Hindlimb muscle (tissue), 1 donor: ENCODE results near the gene ANKS1B. TPM values are rescaled to one million over a fixed set of nuclear protein-coding genes. Genes with fewer than 3 reads are reported as not detected.

Experiments used
- DNase-seq: peaks from one replicate; pipeline ENCODE4 v3.0.0-alpha.2; 2013
- polyA plus RNA-seq: library from polyadenylated mRNA; unstranded; fragments of 120-200 nt; gene quantifications from one replicate; pipeline ENCODE4 v1.2.1, GENCODE V29; 2013; ENCODE audit not compliant: insufficient read length

The ANKS1B gene
- polyA plus RNA-seq, 1 donor = 2.2 TPM

DNA sequence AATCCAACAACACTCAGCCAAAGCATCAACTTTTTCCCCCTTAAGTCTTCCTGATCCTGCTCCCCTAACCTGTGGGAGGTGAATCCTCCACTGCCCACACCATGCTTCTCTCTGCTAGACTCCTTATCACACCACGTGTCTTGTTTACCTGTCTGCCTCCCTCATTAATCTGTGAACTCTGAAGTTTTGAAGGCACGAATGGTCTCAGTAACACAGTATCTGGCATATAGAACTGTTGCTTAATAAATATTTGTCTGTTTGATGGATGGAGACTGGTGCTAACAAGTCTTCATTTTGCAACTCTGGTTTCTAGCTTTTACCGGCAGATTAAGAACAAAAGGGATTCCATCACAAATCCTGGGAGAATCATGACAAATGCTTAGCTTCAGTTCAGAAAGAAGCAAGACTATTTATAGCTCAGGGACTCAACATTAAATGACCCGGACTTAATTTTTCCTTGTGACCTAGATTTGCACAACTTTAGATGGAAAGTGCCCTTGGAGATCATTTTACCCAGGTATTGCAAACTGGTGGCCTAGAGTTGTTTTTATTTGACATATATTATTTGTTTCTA, 1072.2 kb downstream of the ANKS1B start:
- DNase-seq = no peak

DNA sequence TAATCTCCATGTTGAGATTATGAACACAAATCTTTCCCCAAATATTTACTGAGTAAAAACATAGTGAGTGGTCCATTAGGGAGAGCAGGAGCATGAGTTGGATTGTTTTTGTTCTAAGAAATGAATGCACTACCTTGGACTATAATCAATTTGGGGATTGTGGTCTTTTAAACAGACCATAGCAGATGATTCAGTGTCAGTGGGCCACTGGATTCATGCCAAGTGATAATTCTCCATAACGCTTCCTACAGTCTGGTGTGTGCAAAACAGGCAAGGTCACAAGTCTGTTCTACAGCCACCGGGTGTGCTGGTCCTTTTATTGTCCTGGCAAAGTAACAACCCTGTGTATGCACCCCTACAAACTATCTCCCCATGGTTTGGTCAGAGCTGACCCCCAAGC, 1073.3 kb downstream of the ANKS1B start:
- DNase-seq = no peak

DNA sequence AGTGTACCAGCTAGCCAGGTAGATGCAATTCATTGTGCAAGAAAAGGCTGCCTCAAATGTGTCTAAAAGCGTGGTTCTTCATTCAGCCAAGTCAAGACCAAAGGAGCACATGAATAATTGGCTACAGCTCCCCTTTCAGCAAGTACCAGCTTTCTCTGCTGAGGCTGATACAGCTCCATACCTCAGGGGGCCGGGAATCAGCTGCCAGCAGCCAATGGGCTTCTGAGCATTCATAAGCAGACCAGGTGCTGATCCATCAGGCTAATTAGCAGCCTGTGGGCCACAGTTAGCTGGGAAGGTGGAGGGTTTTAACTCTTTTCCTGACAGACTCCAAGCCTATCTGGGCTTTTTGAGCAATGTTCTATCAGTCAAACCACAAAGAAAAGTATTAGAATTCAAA, 1075.0 kb downstream of the ANKS1B start:
- DNase-seq = no peak

DNA sequence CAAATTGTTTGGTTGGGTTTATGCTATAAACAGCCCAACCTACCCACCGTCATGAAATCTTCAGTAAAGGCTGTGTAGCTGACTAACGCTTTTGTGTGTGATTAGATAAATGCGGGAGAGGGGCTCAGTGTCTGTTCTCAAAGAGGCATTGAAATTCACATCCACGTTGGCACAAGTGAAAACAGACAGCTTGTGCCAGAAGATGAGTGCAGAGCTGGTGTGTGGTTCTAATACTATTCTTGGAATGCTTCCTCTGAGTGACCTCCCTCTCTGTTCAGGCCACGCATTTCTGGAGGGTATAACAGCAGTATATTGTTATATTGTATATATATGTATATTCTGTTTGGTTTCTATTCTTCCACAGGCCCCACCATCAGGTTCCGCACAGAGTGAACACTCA, 1075.9 kb downstream of the ANKS1B start:
- no peak for DNase-seq

DNA sequence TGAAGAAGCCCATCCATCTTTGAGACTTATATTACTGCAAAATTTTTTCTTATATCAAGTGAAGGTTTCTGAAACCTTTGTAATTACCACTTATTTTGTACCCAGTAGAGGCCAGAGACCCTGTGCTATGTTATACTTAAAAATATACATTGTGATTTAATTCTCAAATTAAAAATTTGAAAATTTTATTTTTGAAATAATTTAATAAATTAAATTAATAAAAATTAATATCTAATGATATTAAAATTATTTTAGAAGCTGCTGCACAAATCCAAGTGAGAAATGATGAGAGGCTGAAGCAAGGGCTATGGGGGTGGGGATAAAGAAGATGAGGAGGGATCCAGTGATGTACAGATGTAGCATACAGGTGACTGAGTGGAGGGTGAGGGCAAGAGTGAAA, 1080.9 kb downstream of the ANKS1B start:
- DNase-seq = no peak

DNA sequence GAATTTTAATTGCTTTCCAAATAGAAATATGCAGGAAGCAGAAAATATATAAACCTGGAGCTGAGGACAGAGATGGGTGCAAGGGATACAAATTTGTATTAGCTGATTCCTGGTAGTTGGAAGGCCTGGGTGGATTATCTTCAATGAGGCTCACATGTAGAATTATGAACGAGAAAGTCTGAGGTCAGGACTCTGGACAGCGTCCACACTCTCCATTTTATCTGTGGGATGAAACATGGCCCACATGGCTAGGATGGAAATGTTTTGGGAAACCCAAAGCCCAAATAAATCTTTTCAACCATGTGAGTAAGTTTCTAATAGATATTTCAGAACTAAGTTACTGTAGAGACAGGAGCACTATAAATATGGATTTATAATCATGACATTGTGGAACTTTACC, 1083.5 kb downstream of the ANKS1B start:
- DNase-seq = no peak

DNA sequence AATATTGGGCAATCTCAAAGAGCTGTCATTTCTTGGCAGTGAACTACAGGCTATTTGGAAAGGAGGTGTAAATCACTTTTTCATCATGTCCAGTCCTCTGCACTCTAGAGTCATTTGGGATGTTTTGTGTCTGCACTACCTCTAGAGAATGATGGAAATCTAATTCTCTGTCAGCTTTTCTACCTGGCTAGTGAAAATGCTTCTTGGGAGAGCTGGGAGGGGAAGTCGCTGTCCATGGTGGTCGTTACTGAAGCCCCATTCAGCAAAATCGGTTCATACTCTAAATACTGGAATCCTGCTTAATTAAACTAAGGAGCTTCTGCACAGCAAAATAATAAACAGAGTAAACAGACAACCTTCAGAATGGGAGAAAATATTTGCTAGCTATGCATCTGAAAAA, 1087.8 kb downstream of the ANKS1B start:
- peak; percentile 26 for DNase-seq

DNA sequence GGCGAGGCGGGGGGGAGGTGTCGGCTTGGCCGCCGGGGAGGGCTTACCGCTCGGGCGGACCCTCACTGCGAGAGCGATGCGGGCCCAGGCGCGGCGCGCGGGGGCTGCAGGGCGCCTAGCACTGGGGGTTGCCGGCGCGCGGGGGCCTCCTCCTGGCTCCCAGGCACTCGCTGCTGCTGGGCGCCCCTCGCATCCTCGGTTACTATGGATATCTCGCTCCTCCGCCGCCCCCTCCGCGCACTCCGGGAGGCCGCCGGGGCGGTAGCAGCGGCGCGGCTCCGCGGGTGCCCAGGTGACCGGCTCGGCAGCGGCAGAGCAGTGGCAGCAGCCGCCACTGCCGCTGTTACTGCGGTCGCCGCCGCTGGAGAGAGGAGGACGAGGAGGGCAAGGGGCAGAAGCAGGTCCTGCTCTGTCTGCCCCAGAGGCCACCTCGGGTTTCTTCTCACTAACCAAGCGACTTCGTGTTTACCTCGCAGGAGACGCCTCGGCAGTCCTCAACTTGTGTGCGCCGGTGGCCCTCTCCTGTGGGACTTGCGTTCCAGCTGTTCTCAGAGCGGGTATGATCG, 1089.6 kb downstream of the ANKS1B start:
- DNase-seq = no peak

DNA sequence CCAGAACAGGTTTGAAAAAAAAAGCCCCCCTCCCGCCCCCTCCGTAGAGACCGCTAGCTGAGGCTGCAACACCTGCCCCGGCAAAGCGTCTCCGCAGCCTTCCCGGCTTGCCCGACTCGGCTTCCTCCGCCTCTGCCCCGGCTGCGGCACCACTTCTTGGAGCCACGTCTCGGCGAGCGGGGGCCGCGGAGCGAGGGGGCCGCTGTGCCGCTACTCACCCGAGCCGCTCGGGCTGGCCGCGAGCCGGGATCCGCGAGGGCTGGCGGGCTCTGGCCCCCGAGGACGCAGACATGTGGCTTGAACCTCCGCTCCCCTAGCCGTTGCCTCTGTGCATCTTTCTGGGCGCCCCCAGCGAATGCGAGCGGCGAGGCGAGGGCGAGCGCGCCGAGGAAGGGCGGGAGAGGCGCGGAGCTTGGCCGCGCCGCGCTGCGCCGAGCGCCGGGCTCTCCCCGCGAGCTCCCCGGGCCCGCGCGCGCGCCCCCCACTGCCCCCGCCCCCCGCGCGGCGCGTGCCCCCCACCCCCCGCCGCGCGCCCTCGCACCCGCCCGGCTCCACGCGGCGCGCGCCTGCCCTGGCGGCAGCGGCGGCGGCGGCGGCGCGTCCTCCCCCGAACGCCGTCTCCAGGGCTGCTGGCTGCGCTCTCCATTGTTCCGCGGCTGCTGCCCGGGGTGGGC, 1090.2 kb downstream of the ANKS1B start:
- DNase-seq = no peak

DNA sequence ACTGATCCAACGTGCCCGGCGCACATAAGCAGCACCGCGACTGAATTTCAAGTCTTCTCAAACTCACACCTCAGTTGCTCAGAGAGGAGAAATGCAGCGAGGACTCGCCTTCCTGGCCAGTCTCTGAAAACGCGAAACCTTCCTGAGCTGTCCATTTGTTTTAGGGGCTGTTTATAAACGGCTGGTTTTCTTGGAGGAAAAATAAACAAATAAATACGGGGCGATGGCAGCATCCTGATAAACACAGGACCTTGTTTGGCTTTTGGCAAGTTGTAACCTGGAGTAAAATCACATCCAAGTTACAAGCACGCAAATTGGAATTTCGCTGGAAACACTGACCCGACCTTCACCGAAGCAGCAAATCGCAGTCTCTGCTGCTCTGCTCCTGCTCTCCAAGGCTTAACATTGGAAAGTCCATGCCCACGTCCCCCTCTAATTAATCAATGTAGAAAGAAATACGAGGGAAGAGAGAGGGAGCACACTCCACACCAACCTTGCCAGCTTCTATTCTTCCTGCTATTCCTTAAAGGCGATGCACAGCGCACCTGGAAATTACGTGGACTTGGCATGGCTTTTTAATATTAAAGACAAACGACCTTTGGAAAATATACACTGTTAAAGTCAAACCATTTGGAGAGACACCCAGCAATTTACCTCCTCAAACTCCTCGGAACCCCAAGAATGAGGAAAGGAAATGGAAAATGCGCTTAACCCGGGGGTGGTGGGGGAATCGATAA, 1090.9 kb downstream of the ANKS1B start:
- DNase-seq = no peak

DNA sequence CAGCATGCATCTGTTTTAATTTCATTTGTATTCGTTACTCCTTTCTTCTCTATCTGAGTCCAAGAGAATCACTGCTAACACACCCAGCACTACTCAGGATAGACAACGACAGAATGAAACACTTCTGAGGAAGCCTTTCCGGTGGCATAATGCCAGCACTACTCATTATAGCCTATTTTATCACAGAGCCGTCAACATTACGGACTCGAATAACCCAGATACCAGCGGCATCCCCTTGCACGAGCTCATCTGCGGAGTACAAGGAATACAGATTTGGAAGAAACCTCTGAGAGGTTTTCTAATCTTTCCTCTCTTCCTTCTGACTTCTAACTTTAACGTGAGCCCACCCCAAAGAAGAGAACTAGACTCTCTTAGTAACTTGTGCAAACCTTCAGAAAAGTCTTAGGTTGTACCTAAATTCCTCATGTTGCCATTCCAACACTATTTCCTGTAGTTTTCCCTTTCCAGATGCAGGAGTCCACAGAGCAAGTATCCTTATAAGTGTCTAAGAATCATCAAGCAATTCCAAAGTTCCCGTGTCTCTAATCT, 1091.5 kb downstream of the ANKS1B start:
- DNase-seq = no peak

DNA sequence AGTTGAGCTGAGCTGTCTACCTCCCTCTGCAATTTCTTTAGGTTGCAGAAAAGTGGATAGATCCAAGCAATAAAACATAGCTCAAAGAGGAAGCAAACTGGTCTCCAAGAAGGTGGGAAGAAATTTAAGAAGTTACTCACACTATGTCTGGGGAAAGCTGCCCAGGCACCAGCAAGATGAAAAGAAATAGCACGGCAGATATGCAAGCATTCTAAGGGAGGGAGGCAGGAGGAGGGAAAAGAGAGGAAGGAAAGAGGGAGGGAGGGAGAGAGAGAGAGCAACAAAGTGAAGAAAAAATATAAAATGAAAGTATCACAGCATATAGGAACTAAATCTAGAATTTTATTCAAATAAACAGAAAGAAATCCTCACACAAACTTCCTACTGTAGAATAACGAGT, 1099.0 kb downstream of the ANKS1B start:
- DNase-seq = no peak

DNA sequence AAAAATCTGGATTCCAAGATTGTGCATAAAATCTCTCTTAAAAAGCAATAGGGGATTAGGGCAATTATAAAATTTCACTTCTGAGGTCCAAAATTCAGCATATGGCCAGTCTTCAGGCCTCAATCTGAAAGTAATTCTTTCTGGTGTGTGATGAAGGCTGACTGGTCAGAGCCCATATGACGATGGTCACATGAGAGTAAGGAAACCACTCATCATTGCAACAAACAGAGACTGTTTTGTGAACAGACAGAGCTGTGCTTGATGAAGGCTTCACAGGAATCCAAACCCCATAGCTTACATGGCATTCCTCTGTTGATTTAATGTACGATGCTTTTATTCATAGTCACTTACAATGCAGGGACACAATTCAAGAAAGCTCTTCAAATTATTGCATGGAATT, 1101.5 kb downstream of the ANKS1B start:
- no peak for DNase-seq

DNA sequence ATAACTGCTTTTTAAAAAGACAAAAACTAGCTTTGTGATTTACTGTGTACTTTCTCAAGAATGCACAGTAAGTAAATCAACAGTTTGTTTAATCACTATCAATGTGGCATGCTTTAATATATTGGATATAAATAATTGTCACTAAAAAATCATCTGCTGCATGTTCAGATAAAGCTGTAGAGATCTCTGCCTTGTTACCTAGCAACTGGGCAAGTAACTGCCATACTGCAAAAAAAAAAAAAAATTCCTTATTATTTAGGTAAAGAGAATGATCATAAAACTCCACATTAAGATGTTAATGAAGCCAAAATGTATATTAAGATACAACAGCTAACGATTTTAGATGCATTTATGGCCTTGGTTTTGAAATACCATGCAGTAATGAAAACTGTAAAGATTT, 1102.2 kb downstream of the ANKS1B start:
- no peak for DNase-seq

DNA sequence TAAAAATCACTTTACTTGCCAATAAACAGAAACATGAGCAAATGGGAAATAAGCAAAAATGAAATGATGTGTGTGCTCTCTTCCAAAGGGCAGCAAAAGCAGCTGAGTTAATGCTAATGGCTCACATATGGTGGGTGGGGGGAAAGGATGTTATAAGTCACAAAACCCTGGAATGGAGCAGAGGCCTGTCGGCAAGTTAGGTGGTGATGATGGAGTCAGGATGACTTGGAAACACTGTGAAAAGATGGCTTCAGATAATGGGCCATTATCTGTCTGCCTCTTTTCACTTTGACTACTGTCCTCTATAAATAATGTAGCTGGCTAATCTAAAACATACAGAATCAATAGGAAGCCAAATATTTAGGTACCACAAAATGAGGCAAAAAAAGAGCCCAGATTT, 1111.0 kb downstream of the ANKS1B start:
- DNase-seq = no peak

DNA sequence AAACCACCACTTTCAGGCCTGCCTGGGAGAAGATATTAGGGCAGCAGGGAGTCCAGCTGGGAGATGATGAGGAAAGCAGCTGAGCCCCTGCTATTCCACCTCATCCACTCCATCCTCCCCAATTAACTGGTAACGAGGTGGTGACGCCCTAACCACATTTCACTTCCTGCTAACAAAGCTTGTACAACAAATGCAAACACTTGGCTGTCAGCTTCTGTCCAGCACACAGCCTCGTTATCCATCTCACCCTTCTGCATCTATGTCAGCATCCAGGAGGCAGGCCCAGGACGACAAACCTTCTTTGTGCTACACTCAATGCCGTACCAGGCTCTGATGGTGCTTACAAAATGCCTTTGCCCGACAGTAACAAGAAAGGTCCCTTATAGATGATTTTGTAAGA, 1114.2 kb downstream of the ANKS1B start:
- no peak for DNase-seq

DNA sequence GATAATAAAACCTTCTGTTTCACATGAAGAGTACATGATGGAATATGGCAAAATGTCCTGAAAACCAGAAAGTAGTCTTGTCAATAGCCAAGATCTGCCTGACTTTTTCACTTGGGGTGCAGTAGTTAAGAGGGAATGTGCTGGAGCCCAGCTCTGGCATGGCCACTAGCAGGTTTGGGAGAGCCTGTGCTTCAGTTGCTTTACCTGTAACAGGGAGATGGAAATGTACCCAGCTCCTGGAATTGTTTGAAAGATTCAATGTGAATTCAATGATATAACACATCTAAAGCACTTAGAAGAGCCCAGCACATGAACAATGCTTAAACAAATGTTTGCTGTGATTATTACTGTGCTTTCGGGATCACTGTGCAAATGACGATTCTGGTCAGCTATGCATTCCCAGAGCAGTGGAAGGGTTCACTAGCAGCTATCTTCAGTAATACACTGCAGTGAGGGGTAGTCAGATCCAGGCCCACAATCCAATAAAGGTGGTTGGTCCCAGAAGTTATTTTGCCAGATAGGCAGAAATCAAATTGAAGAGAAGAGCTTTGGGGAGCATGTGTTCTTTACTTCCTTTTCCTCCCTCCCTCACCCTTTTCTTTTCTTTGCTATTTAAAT, 1114.7 kb downstream of the ANKS1B start:
- DNase-seq = no peak

DNA sequence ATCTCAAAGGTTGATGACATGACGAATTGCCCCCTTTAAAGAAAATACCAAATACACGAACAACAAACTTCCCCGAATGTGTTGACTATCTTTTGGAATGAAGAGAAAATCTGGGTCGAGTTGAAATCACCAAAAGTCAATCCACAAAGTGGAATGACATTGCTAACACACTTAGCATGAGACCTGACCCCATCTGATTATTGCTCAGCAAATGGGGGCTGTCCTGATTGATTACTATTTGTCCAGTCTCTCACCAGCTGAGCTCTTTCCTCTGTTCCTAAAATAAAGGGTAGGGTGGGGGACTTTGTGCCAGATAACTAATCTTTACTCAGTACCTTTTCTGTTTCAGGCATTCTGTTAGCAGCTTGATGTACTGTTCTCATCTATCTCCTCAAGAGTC, 1116.2 kb downstream of the ANKS1B start:
- DNase-seq = no peak

DNA sequence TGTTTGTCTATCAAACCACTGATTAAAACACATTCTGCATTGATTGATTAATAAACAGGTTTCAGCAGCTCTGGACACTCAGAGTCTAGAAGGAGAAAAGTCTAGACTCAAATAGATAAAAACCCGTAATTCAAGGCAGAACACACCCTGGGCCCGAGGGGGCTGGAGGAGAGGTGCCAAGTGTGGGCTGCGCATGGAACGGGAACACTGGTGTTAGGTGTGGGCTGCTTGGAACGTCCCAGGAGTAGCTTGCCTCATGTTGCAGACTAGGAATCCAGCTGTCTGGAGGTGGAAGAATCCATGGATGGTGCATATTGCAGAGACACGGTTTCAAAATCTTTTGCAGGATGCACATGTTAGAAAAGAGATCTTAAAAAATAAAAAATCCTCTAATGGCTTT, 1116.7 kb downstream of the ANKS1B start:
- no peak for DNase-seq

DNA sequence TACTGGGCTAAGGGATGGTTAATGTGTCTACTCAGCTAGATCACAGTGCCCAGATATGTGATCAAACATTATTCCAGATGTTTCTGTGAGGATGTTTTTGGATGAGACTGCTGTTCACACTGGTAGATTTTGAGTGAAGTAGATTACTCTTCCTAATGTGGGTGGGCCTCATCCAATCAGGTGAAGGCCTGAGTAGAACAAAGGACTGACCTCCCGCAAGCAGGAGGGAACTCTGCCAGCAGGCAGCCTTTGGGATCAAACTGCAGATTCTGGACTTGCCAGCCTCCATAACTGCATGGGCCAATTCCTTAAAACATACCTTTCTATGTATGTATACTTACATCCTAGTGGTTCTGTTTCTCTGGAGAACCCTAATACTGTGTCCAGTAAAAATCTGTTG, 1120.4 kb downstream of the ANKS1B start:
- DNase-seq = no peak

DNA sequence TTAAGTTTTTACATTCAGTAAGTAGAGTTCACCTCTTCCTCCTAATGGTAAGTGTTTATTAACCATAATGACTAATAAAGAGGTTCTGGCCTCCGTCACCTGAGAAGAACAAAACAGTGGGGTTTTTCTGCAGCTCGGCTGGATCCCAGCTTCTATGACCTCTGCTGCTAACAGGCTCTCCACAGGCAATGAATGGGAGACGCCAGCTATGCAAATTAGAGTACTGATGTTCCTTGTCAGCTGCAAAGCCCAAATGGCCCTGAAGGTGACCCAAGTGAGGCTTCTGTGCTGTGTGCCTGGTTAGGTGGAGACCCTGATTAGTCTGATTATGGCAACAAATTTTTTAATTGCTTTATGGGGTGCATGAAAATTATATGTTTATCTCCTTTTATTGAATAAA, 1121.6 kb downstream of the ANKS1B start:
- DNase-seq = no peak

DNA sequence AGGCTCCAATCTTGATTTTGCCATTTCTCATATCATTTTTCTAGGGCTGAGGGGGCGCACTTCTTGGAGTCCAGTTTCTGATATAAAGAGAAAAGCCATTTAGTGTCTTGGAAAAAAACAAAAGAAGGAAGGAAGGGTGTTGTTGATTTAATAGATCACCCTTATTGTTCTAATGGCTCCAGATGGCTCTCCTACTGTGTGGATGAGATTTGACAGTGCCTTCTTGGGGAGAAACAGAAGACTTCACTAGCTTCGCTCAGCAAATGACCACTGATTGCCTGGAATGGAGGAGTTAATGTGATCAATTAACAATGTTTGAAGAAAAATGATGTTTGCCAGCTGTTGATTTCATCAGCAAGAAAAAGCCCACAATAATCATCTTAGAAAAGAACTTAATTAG, 1123.5 kb downstream of the ANKS1B start:
- DNase-seq = no peak

DNA sequence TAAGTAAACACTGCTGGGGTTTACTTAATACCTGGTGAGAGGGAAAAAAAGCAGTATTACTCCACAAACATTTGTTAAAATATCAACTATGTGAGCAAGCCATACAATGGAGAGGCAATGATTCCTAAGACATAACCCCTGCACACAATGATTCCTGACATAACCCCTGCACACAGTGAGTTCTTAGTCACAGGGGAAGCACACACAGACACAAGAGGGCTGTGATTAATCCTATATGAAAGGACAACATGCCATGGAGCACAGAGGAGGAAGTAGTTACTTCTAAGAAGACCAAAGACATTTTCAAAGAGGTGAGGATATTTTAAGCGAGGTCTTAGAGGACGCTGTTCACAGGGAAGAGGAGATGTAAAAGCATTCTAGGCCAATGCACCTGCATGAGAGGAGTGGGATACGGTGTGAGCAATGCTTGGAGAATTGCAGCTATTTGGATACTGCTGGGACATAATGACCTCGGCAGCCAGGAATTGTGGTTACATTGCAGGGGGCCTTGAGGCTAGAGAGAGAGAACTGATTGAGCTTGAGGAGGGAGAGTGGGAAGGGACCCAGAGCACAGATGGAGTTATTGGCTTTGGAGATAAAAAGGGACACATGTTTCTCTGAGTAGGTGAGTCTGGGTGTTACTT, 1127.7 kb downstream of the ANKS1B start:
- DNase-seq = no peak
